Sciatic nerve (tissue), 2 donors: ENCODE measurements around the gene ZC3H4. TPM values are rescaled to one million over a fixed set of nuclear protein-coding genes. Genes with fewer than 3 reads are reported as not detected.
"Not testable (repeated sequence)": the region's sequence is repeated elsewhere in the genome, so short reads cannot be mapped to it uniquely, and the experiment has no call there.

Experiments used
- ATAC-seq: fragments of 200-7000 bp; cut with Tn5 transposase; one replicate; pipeline ENCODE4 v1.9.1; 2020; ENCODE audit warnings: mild to moderate bottlenecking, moderate library complexity
- DNase-seq: peaks from one replicate; pipeline ENCODE4 v3.0.0-alpha.2; 2020; ENCODE audit warnings: low spot score
- intact Hi-C: fragments of 100-400 bp; cut with DNase I; formaldehyde crosslinking; loops from one replicate; pipeline ENCODE4 v1.14.2; 2022
- total RNA-seq: library from RNA; stranded (reverse); fragmentation: NEBNext Ultra II Directional; extraction: Animal tissue kit (Norgen Biotek cat#: 25700); gene quantifications from one replicate; pipeline ENCODE4 v1.2.1, GENCODE V29; 2021
- donor health status: DM: no; HTN: no; CAD: no.
- donor health status: DM: no; HTN: no; CAD: no.

ZC3H4 gene
- total RNA-seq, 1 donor from 2014 or later, result 50.4 TPM

- ATAC-seq, result no peak
- intact Hi-C loops, result no loop called here
- DNase-seq, result no peak
Observed at GRCh38 chr19:47111006-47111621, 2.5 kb downstream of the ZC3H4 start.

GRCh38 chr19:47110521-47111005 is 3.0 kb downstream of the ZC3H4 start:
- ATAC-seq, result no peak
- intact Hi-C loops, result no loop called here
- no peak for DNase-seq

GRCh38 chr19:47109541-47110375 is 3.8 kb downstream of the ZC3H4 start:
- intact Hi-C loops, result no loop called here
- no peak for DNase-seq
- no peak for ATAC-seq

GRCh38 chr19:47109177-47109540 is 4.4 kb downstream of the ZC3H4 start:
- ATAC-seq, result no peak

GRCh38 chr19:47107953-47108746 is 5.4 kb downstream of the ZC3H4 start:
- intact Hi-C loops, result no loop called here
- ATAC-seq (no peak), DNase-seq (no peak)

More at GRCh38 chr19:47109177-47109540, 4.4 kb downstream of the ZC3H4 start:
- intact Hi-C loops, result no loop called here
- DNase-seq, result no peak

GRCh38 chr19:47107202-47107952 is 6.2 kb downstream of the ZC3H4 start:
- no peak for ATAC-seq
- no peak for DNase-seq
- intact Hi-C loops, result no loop called here

- ATAC-seq, result peak; percentile 9
- intact Hi-C loops, result no loop called here
Observed at GRCh38 chr19:47106821-47107201, 6.8 kb downstream of the ZC3H4 start.

GRCh38 chr19:47105874-47106273 is 7.7 kb downstream of the ZC3H4 start:
- intact Hi-C loops, result no loop called here
- ATAC-seq, result no peak

More at GRCh38 chr19:47106821-47107201, 6.8 kb downstream of the ZC3H4 start:
- no peak for DNase-seq

GRCh38 chr19:47104680-47105079 is 8.9 kb downstream of the ZC3H4 start:
- intact Hi-C loops, result no loop called here
- ATAC-seq, result no peak
- DNase-seq, result no peak

More at GRCh38 chr19:47105874-47106273, 7.7 kb downstream of the ZC3H4 start:
- DNase-seq, result no peak

GRCh38 chr19:47102346-47103060 is 11.1 kb downstream of the ZC3H4 start:
- intact Hi-C loops, result no loop called here
- ATAC-seq, result no peak
- DNase-seq, result no peak

GRCh38 chr19:47101116-47101515 is 12.5 kb downstream of the ZC3H4 start:
- DNase-seq, ATAC-seq, intact Hi-C loops: not testable (repeated sequence)

- no peak for ATAC-seq
- no peak for DNase-seq
- intact Hi-C loops, result no loop called here
Observed at GRCh38 chr19:47100290-47100689, 13.3 kb downstream of the ZC3H4 start.

- ATAC-seq, result no peak
- DNase-seq, result no peak
- intact Hi-C loops, result no loop called here
Observed at GRCh38 chr19:47099576-47100050, 14.0 kb downstream of the ZC3H4 start.

GRCh38 chr19:47098608-47099007 is 15.0 kb downstream of the ZC3H4 start:
- no peak for DNase-seq
- ATAC-seq, result no peak
- intact Hi-C loops, result no loop called here

- DNase-seq (peak; percentile 68), ATAC-seq (peak; percentile 64)
- intact Hi-C loops, result no loop called here
Observed at GRCh38 chr19:47097396-47098201, 16.0 kb downstream of the ZC3H4 start.

GRCh38 chr19:47096721-47097120 is 16.9 kb downstream of the ZC3H4 start:
- intact Hi-C loops, result no loop called here
- no peak for ATAC-seq
- no peak for DNase-seq

- ATAC-seq, result peak; percentile 18
- intact Hi-C loops, result no loop called here
- no peak for DNase-seq
Observed at GRCh38 chr19:47096100-47096704, 17.4 kb downstream of the ZC3H4 start.
